K562 (cell line): Measurements from ENCODE around the gene LRCH1. TPM values are rescaled to one million over a fixed set of nuclear protein-coding genes. Genes with fewer than 3 reads are reported as not detected.

Source experiments
- ATAC-seq: fragments of 200-7000 bp; cut with Tn5 transposase; 3 replicates; pipeline ENCODE4 v1.9.1; 2020; ENCODE audit warnings: moderate library complexity
- BruUV-seq: library from RNA; stranded (reverse); fragments of 400-500 nt; replicated peaks from 2 replicates; lab custom pipeline; 2021; lab: Mats Ljungman, UMichigan
- CTCF ChIA-PET: fragments of 300-600 bp; formaldehyde crosslinking; extraction: SDS; loops from one replicate; lab custom pipeline; 2021; ENCODE audit warnings: low intra/inter-chr PET ratio; lab: Yijun Ruan, JAX
- POLR2A ChIA-PET: fragments of 300-600, 350-650 bp; sonication (Branson Sonifier 250); formaldehyde crosslinking; extraction: SDS; loops from one replicate; lab custom pipeline; 2021; ENCODE audit warnings: antibody characterized with exemption, inconsistent platforms; lab: Yijun Ruan, JAX
- DNase-seq, 4 experiments: peaks; one replicate each; pipeline versions ENCODE4 v3.0.0 to v3.0.0-alpha.2; 2011 to 2018; ENCODE audit warnings: low spot score in 3 of 4, mixed read lengths in 3 of 4; ENCODE audit errors: extremely low read depth in 1 of 4
- FAIRE-seq: peaks from 2 replicates; lab custom pipeline; 2011; peaks lifted over from hg19 to GRCh38; lab: Jason Lieb, UNC
- H2AFZ ChIP-seq: 2 replicates; pipeline ENCODE4 v1.6.0; 2011; ENCODE audit warnings: low read depth, low read length, control low read depth, inconsistent platforms
- H3K27ac ChIP-seq: fragments of 200-600 bp; 3 replicates; pipeline ENCODE4 v1.8.0; 2011; ENCODE audit warnings: low read depth, mild to moderate bottlenecking, control low read depth, inconsistent platforms, low read length, moderate library complexity, mixed read lengths; ENCODE audit errors: extremely low read depth
- H3K27me3 ChIP-seq, 2 experiments: fragments of 300-600 bp in 1 of 2; 2 replicates in 1 of 2; 3 replicates in 1 of 2; pipeline versions ENCODE4 v1.6.0 to v1.8.0; 2011; ENCODE audit warnings: inconsistent platforms in 2 of 2, low read length in 2 of 2, mild to moderate bottlenecking in 1 of 2, mixed read lengths in 1 of 2, moderate library complexity in 1 of 2; ENCODE audit not compliant: control insufficient read depth in 2 of 2, insufficient read depth in 2 of 2
- H3K36me3 ChIP-seq: fragments of 300-600 bp; 3 replicates; pipeline ENCODE4 v1.8.0; 2011; ENCODE audit warnings: mild to moderate bottlenecking, low read length, inconsistent platforms; ENCODE audit not compliant: control insufficient read depth, insufficient read depth
- H3K4me1 ChIP-seq, 2 experiments: fragments of 200-600 bp in 1 of 2; replicated peaks in 1 of 2; 2 replicates in 1 of 2; 3 replicates in 1 of 2; pipeline versions ENCODE4 v1.5.1 to v1.8.0; 2011; ENCODE audit warnings: inconsistent platforms in 2 of 2, low read length in 2 of 2, mild to moderate bottlenecking in 1 of 2, mixed read lengths in 1 of 2, moderate library complexity in 1 of 2; ENCODE audit not compliant: control insufficient read depth in 2 of 2, insufficient read depth in 2 of 2
- H3K4me2 ChIP-seq: 2 replicates; pipeline ENCODE4 v1.6.1; 2011; ENCODE audit warnings: low read length, control low read depth, inconsistent platforms, mixed read lengths; ENCODE audit not compliant: insufficient read depth
- H3K4me3 ChIP-seq: fragments of 200-600 bp; sonication (generic), shearing (Covaris generic); 2 replicates; pipeline ENCODE4 v1.5.1; 2016; ENCODE audit warnings: control low read depth, inconsistent platforms
- H3K79me2 ChIP-seq: fragments of 200-600 bp; 3 replicates; pipeline ENCODE4 v1.8.0; 2011; ENCODE audit warnings: low read length, inconsistent platforms; ENCODE audit not compliant: control insufficient read depth, insufficient read depth
- H3K9ac ChIP-seq, 2 experiments: 2 replicates each; pipeline versions ENCODE4 v1.6.0 to v1.6.1; 2011; ENCODE audit warnings: low read depth in 2 of 2, low read length in 2 of 2, control low read depth in 1 of 2, inconsistent platforms in 1 of 2, mild to moderate bottlenecking in 1 of 2, mixed read lengths in 1 of 2; ENCODE audit not compliant: insufficient read depth in 1 of 2
- H3K9me1 ChIP-seq: one replicate; pipeline ENCODE4 v1.6.0; 2011; ENCODE audit warnings: inconsistent platforms, mild to moderate bottlenecking, low read length, moderate library complexity; ENCODE audit not compliant: control insufficient read depth, insufficient read depth
- H3K9me3 ChIP-seq: replicated peaks from 2 replicates; pipeline ENCODE4 v1.5.1; 2011; ENCODE audit warnings: low read depth, low read length, inconsistent platforms; ENCODE audit not compliant: control insufficient read depth, insufficient read depth
- H4K20me1 ChIP-seq: replicated peaks from 2 replicates; pipeline ENCODE4 v1.6.1; 2011; ENCODE audit warnings: low read length, inconsistent platforms, mixed read lengths; ENCODE audit not compliant: control insufficient read depth, insufficient read depth
- ARID2 ChIP-seq: fragments of 450-650 bp; IDR thresholded peaks from 2 replicates; pipeline ENCODE4 v1.6.1; 2017; ENCODE audit warnings: antibody characterized with exemption, mild to moderate bottlenecking
- BDP1 ChIP-seq: IDR thresholded peaks from 3 replicates; pipeline ENCODE4 v1.6.1; 2011; ENCODE audit not compliant: insufficient read length, insufficient read depth
- CHD1 ChIP-seq: fragments of 200-600 bp; sonication (generic); IDR thresholded peaks from one replicate; pipeline ENCODE4 v1.6.1; 2012; ENCODE audit warnings: mild to moderate bottlenecking, moderate library complexity, low read length, inconsistent platforms
- DIDO1 ChIP-seq: fragments of 450-650 bp; IDR thresholded peaks from 2 replicates; pipeline ENCODE4 v1.6.1; 2016; ENCODE audit warnings: low read depth, missing biosample characterization, missing genetic modification characterization
- ERF ChIP-seq: fragments of 450-650 bp; formaldehyde crosslinking; IDR thresholded peaks from 2 replicates; pipeline ENCODE4 v1.4.0; 2020; ENCODE audit warnings: mild to moderate bottlenecking, mixed read lengths
- GTF2F1 ChIP-seq: IDR thresholded peaks from 2 replicates; pipeline ENCODE4 v1.6.1; 2011; ENCODE audit warnings: low read depth, low read length, improper control_type of control experiment
- JUN ChIP-seq, 2 experiments: sonication (generic) in 1 of 2; formaldehyde crosslinking in 1 of 2; IDR thresholded peaks; 2 replicates each; pipeline versions ENCODE4 v1.6.1 to v1.8.0; 2012 to 2022; ENCODE audit warnings: borderline replicate concordance in 2 of 2, mild to moderate bottlenecking in 2 of 2, improper control_type of control experiment in 1 of 2, low read depth in 1 of 2, low read length in 1 of 2, missing genetic modification reagents in 1 of 2
- NFRKB ChIP-seq: fragments of 450-650 bp; IDR thresholded peaks from 2 replicates; pipeline ENCODE4 v1.6.1; 2016; ENCODE audit warnings: low read depth
- POU5F1 ChIP-seq: fragments of 150-350 bp; IDR thresholded peaks from 2 replicates; pipeline ENCODE4 v1.6.1; 2014; ENCODE audit warnings: borderline replicate concordance, low read length, low read depth, mild to moderate bottlenecking; ENCODE audit not compliant: partially characterized antibody
- RBM34 ChIP-seq: fragments of 200-400 bp; formaldehyde crosslinking; IDR thresholded peaks from 2 replicates; pipeline ENCODE4 v1.6.1; 2018; ENCODE audit warnings: low read length, borderline replicate concordance; ENCODE audit not compliant: insufficient read depth
- SIX5 ChIP-seq, 2 experiments: IDR thresholded peaks; 2 replicates each; pipeline ENCODE4 v1.6.1; 2011; ENCODE audit warnings: low read length in 2 of 2, borderline replicate concordance in 1 of 2, low read depth in 1 of 2, mild to moderate bottlenecking in 1 of 2, moderate library complexity in 1 of 2; ENCODE audit not compliant: insufficient read depth in 1 of 2
- STAT5A ChIP-seq: IDR thresholded peaks from 2 replicates; pipeline ENCODE4 v1.6.1; 2012; ENCODE audit warnings: low read length, inconsistent platforms, borderline replicate concordance
- U2AF1 ChIP-seq: fragments of 200-400 bp; formaldehyde crosslinking; optimal IDR thresholded peaks from 2 replicates; pipeline ENCODE3; 2017; ENCODE audit warnings: mild to moderate bottlenecking, low read depth, low read length, moderate library complexity
- U2AF2 ChIP-seq: fragments of 200-400 bp; formaldehyde crosslinking; optimal IDR thresholded peaks from 2 replicates; pipeline ENCODE3; 2017; ENCODE audit warnings: low read depth, mild to moderate bottlenecking, low read length
- ZSCAN32 ChIP-seq: fragments of 450-650 bp; formaldehyde crosslinking; IDR thresholded peaks from 2 replicates; pipeline ENCODE4 v1.4.0; 2020; ENCODE audit warnings: mild to moderate bottlenecking, moderate library complexity
- WGBS: fragments of 100-300 bp; shearing (Covaris generic); methylation state at CpG from one replicate; pipeline ENCODE4 v1.1.6; 2016; ENCODE audit warnings: low coverage, mixed read lengths; ENCODE audit not compliant: insufficient coverage; ENCODE audit errors: missing lambda C conversion rate; 5-methylcytosine and 5-hydroxymethylcytosine counted together
- in situ Hi-C: fragments of 300-500 bp; cut with MboI; formaldehyde crosslinking; loops from 4 replicates; pipeline ENCODE4 v1.15.0; 2018; ENCODE audit warnings: inconsistent platforms, mixed read lengths
- intact Hi-C: fragments of 100-400 bp; cut with micrococcal nuclease; formaldehyde crosslinking; loops from 2 replicates; pipeline ENCODE4 v1.14.2; 2022
- polyA plus RNA-seq, 8 experiments: library from polyadenylated mRNA; depleted of rRNA in 4 of 8; stranded (reverse) in 5 of 8; unstranded in 3 of 8; fragments of >200 nt; fragmentation: Nextera tagmentation in 2 of 8; fragmentation: Illumina TruSeq in 1 of 8; extraction: Ambion mirVana in 2 of 8; extraction: Trizol in 1 of 8; gene quantifications; 2 replicates each; pipeline versions ENCODE4 v1.2.1 to v1.2.3, GENCODE V29; 2011 to 2014; ENCODE audit warnings: inconsistent platforms in 1 of 8, missing spikeins in 1 of 8
- total RNA-seq, 7 experiments: library from RNA; depleted of rRNA in 6 of 7; stranded (reverse); fragments of >200 nt in 6 of 7; fragmentation: Illumina TruSeq in 2 of 7; extraction: Trizol in 2 of 7; gene quantifications; 2 replicates each; pipeline versions ENCODE4 v1.2.1 to v1.2.3, GENCODE V29; 2011 to 2021; ENCODE audit warnings: low replicate concordance in 1 of 7
- TF ChIP-seq, protein P1 (sequence below), 2 experiments: fragments of 200-800 bp in 1 of 2; sonication (Bioruptor generic) in 1 of 2; sonication (generic) in 1 of 2; formaldehyde crosslinking in 1 of 2; IDR thresholded peaks in 1 of 2; conservative IDR thresholded peaks in 1 of 2; 2 replicates each; pipeline versions ENCODE4 v1.5.0 to v1.6.1; 2016 to 2020; ENCODE audit warnings: missing compliant biosample characterization in 1 of 2, missing genetic modification characterization in 1 of 2, missing genetic modification reagents in 1 of 2
- TF ChIP-seq, protein P2 (sequence below): fragments of 250-450 bp; sonication (Bioruptor Pico); IDR thresholded peaks from 2 replicates; pipeline ENCODE4 v1.4.0; 2020; ENCODE audit warnings: mild to moderate bottlenecking, moderate library complexity

The LRCH1 gene
- total and polyA plus RNA-seq, 9 of the 15 experiments (the other 6 are each of a cell fraction or from before 2014, with no cell fraction given), result 1.1 to 6.8 (median 3.7) TPM

DNA sequence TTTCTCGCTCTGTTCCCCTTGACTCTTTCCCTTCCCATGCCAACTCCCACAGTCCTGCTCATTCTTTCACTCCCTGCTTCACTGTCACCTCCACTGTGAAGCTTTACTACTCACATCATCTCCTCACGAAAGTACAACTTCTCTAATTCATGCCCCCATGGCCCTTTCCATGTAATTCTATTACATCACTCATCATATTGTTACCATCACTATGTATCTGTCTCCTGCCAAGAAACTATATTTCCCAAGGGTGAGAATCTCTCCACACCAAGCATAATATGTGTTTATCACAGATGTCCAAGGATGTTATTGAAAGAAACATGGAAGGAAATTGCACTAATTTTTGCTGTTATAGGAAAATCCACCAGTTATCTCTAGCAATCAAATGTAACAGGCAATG, 37.2 kb upstream of the LRCH1 start:
- WGBS, result 0% methylated on average over 2 of the region's 2 CpGs
- DNase-seq (no peak), ATAC-seq (no peak), FAIRE-seq (no peak)
- Histone ChIP-seq H4K20me1 (no peaks in the 10 kb centered on the region), H3K4me2 (no peak overlapping the region), H3K4me3 (no peak overlapping the region), H3K36me3 (no peaks in the 10 kb centered on the region), H3K27me3 (peaks cover 3 to 6% of the 10 kb centered on the region in 2 experiments; a peak in 3 of 5 replicates), H3K27ac (no peak overlapping the region), H3K9me1 (no peaks in the 10 kb centered on the region), H3K9ac (no peak overlapping the region), H2AFZ (no peak overlapping the region), H3K79me2 (no peaks in the 10 kb centered on the region), H3K9me3 (no peaks in the 10 kb centered on the region), H3K4me1 (no peaks in the 10 kb centered on the region)
- intact Hi-C loops (no loop called here), in situ Hi-C loops (no loop called here)
- POLR2A ChIA-PET, result no interaction called here
- CTCF ChIA-PET, result no interaction called here
- TF ChIP-seq ERF (CRISPR knock-in tag), result no peak
- TF ChIP-seq JUN (IDR thresholded peaks at IDR 0.05; ENCODE audit: borderline replicate concordance, low read depth, low read length), result no peak
- TF ChIP-seq JUN (CRISPR knock-in tag; IDR thresholded peaks at IDR 0.05; ENCODE audit: borderline replicate concordance), result no peak
- no peak for TF ChIP-seq CHD1
- no peak for TF ChIP-seq NFRKB
- TF ChIP-seq DIDO1 (tag), result no peak
- no peak for TF ChIP-seq GTF2F1
- no peak for TF ChIP-seq RBM34
- TF ChIP-seq, protein P1, sequence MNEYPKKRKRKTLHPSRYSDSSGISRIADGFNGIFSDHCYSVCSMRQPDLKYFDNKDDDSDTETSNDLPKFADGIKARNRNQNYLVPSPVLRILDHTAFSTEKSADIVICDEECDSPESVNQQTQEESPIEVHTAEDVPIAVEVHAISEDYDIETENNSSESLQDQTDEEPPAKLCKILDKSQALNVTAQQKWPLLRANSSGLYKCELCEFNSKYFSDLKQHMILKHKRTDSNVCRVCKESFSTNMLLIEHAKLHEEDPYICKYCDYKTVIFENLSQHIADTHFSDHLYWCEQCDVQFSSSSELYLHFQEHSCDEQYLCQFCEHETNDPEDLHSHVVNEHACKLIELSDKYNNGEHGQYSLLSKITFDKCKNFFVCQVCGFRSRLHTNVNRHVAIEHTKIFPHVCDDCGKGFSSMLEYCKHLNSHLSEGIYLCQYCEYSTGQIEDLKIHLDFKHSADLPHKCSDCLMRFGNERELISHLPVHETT (CRISPR knock-in tag; conservative IDR thresholded peaks at IDR 0.05 in 1 of 2, IDR thresholded peaks at IDR 0.05 in 1 of 2), result no peak
- TF ChIP-seq U2AF1, result no peak
- TF ChIP-seq BDP1, result no peak
- TF ChIP-seq, protein P2, sequence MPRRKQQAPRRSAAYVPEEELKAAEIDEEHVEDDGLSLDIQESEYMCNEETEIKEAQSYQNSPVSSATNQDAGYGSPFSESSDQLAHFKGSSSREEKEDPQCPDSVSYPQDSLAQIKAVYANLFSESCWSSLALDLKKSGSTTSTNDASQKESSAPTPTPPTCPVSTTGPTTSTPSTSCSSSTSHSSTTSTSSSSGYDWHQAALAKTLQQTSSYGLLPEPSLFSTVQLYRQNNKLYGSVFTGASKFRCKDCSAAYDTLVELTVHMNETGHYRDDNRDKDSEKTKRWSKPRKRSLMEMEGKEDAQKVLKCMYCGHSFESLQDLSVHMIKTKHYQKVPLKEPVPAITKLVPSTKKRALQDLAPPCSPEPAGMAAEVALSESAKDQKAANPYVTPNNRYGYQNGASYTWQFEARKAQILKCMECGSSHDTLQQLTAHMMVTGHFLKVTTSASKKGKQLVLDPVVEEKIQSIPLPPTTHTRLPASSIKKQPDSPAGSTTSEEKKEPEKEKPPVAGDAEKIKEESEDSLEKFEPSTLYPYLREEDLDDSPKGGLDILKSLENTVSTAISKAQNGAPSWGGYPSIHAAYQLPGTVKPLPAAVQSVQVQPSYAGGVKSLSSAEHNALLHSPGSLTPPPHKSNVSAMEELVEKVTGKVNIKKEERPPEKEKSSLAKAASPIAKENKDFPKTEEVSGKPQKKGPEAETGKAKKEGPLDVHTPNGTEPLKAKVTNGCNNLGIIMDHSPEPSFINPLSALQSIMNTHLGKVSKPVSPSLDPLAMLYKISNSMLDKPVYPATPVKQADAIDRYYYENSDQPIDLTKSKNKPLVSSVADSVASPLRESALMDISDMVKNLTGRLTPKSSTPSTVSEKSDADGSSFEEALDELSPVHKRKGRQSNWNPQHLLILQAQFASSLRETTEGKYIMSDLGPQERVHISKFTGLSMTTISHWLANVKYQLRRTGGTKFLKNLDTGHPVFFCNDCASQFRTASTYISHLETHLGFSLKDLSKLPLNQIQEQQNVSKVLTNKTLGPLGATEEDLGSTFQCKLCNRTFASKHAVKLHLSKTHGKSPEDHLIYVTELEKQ (CRISPR knock-in tag), result no peak
- TF ChIP-seq SIX5 (IDR thresholded peaks at IDR 0.05; ENCODE audit: borderline replicate concordance in 1 of 2, insufficient read depth in 1 of 2, low read depth in 1 of 2, low read length in 2 of 2), result no peak
- TF ChIP-seq POU5F1, result no peak
- no peak for TF ChIP-seq U2AF2
- TF ChIP-seq ARID2, result no peak
- TF ChIP-seq STAT5A, result no peak
- TF ChIP-seq ZSCAN32 (CRISPR knock-in tag), result no peak
- no TSS peak for BruUV-seq
